Left forelimb (tissue), 1 donor: Measurements from ENCODE around the gene ANKRD37.
"Not testable (repeated sequence)": the region's sequence is repeated elsewhere in the genome, so short reads cannot be mapped to it uniquely, and the experiment has no call there.

Source experiments
- DNase-seq: peaks from one replicate; pipeline ENCODE4 v3.0.0-alpha.2; 2018; ENCODE audit warnings: low spot score

The ANKRD37 gene, protein sequence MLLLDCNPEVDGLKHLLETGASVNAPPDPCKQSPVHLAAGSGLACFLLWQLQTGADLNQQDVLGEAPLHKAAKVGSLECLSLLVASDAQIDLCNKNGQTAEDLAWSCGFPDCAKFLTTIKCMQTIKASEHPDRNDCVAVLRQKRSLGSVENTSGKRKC

DNA sequence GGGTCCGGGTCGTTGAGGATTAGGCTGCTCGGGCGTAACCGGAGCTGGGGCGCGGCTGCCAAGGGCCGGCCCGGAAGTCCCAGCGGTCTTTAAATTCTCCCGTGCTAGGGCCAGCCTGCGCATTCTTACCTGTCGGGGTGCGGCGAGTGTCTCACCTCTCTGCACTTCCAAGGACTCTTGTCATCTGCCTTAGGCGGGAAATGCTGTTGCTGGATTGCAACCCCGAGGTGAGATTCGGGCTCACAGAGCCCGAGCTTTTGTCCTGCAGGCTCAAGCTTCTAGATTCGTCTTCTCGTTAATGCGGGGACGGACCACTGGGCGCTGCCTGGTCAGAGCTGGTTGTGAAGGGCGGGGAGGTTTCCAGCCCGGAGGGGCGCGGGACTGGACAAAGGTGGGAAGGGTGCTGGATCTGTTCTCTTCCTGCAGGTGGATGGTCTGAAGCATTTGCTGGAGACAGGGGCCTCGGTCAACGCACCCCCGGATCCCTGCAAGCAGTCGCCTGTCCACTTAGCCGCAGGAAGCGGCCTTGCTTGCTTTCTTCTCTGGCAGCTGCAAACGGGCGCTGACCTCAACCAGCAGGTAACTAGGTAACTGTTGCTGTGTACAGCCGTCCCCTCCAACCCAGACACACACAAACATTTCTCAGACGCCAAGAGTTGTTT lies at the start of gene ANKRD37:
Gene ANKRD37 (plus strand): TSS at position 118 of the 662 bp plus-strand sequence. CDS start 83 bp downstream, at position 201.
- no peak for DNase-seq

DNA sequence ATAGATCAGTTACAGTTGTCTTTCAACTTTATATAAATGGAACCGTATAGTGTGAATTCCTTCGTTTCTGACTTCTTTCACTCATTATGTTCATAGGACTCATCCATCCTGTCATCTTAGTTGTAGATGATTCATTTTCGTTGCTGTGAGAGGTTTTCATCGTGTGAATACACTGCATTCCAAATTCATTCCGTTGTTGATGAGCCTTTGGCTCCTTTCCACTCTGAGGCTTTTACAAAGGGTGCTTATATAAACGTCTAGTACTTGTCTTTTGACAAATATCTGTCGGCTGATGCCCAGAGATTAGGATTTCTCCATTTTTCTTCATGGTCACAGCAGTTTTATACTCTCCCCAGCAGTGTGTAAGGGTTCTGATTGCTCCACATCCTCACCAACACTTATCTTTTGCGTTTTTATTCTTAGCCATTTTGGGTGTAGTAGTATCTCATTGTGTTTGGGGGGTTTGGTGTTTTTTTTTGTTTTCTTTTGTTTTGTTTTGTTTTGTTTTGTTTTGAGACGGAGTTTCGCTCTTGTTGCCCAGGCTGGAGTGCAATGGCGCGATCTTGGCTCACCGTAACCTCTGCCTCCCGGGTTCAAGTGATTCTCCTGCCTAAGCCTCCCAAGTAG lies 49.6 kb upstream of the ANKRD37 start:
- no peak for DNase-seq

DNA sequence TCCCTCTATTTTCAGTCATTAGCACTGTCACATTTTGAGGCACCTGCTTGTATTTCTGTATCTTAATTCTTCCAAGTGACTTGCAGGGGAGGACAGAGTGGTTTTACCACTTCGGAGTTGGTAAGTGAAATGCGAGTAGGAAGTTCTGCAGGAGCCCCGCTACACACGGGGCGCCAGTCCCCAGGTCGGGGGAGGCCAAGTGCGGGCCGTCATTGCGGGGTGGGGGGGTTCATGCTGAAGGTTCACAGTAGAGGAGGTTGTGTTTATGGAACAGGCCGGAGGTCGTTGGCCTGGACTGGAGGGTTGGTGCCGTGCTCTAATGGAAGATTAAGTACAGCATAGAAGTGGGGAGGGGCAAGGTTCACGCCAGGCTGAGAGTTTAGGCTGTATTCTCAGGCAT lies 45.0 kb upstream of the ANKRD37 start:
- no peak for DNase-seq

DNA sequence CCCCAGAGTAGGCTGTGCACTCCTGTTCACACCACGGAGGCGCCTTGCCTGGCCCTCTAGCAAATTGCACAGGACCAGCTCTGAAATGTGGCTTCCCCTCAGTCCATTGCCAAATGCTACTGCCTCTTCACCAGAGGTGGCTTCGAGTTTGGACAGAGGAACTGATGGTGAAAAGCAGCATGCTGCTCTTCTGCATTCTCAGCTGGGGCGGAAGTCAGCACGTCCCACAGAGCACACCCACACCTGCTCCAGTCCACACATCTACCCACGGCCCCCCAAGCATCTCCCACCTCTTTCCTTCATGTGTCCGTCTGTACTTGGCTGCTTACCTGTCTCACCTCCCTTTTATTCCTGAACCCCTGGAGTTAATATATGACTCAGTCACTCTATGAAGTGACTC lies 44.4 kb upstream of the ANKRD37 start:
- no peak for DNase-seq

DNA sequence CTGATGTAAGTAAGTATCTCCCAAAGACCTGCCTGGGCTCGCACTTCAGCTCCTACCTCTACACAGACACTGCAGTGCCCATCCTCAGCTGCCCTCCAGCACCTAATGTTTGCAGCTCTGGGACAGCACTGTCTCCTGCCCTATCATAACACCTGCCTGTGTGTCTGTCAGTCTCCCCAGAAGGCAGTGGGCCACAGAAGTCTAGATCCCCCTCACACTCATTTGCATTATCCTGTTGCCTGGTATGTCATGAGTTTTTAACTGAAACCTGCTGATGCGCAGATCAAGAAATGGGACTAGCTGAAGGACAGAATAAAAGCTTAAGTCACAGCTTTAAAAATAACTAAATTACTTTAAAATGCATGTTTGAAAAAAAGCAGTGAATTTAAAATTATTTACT lies 43.9 kb upstream of the ANKRD37 start:
- no peak for DNase-seq

DNA sequence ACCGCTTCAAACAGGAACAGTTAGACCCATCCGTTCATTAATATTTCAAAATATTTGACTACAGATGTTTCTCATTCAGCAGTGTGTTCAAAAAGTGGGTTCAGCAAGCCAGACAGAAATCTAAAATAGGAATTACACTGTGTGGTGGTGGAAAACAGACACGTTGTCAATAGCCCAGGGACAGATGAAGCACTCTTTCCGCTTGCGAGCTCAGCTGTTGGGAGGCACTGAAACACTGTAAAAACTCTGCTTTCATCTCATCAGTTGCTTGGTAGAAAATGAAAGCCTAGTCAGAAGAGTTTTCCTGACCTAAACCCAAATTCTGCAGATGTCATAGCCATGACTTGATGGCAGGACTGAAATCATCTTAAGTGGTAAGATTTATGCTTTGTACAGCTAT lies 39.4 kb upstream of the ANKRD37 start:
- no peak for DNase-seq

DNA sequence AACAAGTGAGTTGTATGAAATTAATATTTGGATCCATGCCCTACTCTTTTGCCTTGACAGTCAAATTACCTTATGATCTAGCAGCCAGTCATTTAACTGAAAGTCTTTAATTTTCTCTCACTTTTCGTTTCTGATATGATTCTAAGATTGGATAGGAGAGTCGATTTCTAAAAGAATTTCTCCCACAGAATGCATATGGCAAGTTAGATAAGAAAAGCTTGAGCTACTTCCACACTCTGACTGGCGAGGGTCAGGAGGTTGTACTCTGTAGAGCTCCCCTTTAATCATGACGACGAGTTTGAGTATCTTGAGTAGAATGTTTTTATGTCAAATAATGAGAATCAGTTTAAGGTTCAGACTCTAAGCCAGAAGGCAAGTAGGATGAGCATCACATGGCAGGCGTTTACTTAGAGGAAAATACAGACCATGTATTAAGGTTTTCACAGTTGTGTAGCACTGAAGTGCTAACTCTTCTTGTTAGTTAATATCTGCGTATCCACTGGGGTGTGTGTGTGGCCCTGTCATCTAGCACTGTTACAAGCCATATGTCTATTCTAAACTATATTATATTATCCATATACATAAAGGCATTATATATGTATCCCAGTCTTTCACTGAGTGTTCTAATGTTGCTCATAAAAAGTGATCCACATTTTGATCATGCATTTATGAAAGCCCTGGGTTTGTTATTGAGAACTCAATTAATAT lies 38.8 kb upstream of the ANKRD37 start:
- DNase-seq: no peak

DNA sequence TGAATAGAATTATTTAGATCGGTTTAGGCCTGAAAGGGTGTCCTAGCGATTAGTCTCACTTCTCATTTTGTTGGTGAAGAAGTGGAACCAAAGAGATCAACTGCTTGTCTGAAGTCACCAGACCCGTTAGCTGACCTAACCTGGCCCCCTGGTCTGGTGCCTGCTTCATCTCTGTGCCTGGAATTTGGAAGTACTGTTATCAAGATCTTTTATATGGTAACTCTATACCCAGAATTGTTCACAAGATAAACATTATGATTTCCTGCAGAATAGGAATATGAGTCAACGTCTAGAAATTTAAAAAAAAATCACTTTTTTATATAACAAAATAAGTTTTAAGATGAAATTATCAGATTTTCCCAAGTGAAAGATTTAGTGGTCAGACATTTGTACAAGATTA lies 38.1 kb upstream of the ANKRD37 start:
- no peak for DNase-seq

DNA sequence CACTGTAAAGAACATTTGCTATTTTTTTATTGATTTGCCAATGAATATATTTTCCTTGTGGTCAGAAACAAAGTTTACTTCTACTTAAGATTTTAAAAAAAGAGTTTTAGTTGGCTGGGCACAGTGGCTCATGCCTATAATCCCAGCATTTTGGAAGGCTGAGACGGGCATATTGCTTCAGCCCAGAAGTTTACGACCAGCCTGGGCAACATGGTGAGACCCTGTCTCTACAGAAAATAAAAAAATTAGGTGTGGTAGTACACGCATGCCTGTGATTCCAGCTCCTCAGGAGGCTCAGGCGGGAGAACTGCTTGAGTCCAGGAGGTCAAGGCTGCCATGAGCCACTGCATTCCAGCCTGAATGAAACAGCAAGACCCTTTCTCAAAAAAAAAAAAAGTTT lies 37.7 kb upstream of the ANKRD37 start:
- DNase-seq: no peak

DNA sequence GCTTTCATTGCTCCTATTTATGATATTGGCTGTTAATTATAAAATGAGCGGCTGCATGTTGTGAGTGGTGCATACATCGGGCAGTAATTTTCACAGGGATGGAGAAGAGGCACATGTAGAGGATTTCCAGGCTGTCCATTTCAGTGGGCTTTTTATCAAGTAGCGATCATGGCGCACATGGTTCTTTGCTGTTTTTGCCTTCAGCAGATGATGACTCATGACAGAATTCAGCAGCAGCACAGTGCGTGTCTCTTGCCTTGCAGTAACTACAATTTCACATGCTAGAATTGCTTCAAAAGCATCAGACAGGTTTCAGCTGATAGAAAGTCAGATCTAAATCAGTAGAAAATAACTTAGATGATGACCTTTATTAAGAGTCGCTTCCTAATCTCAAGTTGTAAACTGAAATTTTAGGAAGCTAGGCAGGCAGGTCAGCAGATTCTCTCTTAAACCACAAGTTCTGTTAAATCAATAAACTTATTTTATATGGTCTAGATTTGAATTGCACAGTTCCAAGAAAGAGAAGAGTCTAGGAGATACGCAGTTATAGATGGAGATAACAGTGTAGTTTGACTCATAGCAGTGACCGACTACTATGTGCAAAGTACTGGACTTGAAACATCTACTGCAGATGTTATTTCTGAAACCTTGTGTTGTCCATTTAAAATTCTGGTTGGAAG lies 36.7 kb upstream of the ANKRD37 start:
- DNase-seq: no peak

DNA sequence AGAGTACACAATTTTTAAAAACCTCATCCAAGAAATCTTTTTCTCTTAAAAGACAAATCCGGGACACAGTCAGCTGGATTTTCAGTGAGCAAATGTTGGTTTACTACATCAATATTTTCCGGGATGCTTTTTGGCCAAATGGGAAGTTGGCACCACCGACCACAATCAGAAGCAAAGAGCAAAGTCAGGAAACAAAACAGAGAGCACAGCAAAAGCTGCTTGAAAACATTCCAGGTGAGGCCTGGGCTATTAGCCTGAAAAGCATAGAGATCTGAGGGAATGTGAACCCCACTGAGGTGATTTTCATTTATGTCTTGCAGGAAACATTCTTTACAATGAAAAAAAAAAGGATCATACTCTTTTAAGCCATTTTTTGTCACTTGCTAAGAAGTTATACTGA lies 34.8 kb upstream of the ANKRD37 start:
- no peak for DNase-seq

DNA sequence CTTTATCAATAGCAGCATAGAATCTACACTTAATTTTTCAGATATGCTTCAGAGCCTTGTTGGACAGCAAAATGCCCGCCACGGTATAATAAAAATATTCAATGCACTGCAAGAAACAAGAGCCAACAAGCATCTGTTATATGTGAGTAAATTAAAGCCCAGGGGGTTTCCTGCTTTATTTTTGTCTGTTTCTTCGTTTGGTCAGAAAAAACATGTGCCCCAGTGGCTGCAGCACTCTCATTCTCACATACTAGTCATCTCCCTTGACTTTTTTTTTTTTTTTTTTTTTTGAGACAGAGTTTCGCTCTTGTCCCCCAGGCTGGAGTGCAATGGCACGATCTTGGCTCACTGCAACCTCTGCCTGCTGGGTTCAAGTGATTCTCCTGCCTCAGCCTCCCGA lies 34.1 kb upstream of the ANKRD37 start:
- not testable (repeated sequence) for DNase-seq

DNA sequence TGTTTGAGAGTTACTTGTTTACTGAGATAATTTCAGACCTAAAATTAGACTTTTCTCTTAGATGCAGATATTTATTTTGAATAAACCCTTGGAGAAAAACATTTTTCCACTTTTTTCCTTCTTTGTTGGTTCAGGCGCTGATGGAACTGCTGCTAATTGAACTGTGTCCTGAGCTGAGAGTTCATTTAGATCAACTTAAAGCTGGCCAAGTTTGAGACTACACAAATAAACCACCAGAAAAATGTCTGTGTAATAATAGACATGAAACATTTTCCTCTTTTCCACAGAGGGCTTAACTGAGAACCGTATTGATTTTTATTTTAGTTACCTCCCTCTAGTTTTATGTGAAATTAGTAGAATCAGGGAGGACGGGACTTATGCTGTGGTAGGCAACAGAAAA lies 33.4 kb upstream of the ANKRD37 start:
- DNase-seq: no peak

DNA sequence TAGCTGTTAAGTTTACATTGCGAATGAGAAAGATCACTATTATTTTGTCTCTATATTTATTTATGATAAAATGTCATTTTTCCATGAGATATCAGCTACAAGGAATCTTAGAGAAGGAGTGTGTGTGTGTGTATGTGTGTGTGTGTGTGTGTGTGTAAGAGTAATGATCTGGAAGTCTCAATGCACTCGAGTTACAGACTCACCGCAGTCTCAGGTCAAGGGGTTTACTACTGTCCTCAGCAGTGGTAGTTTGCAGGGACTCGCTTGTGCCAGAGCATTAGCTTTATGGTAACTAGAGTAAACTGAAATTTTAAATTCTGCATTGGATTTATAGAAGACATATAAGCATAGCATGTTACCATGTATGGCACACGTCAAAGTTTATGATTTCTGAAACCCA lies 31.8 kb upstream of the ANKRD37 start:
- no peak for DNase-seq

DNA sequence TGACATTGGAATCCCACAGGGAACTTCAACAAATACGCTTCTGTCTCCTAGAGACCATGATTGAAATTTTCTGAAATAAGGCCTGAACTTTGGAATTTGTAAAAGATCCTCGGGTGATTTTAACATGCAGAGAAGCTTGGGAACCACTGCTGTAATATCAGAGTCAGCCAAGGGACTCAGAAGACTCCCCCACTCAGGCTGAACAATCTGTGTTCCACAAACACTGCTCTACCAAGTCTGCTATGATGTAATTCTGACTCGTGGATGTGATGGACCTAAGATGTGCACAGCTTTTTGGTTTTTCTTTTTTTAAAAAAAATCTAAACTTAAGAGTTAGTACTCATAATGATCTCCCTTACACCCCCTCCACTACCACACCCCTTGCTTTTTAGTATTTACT lies 26.9 kb upstream of the ANKRD37 start:
- DNase-seq: no peak

DNA sequence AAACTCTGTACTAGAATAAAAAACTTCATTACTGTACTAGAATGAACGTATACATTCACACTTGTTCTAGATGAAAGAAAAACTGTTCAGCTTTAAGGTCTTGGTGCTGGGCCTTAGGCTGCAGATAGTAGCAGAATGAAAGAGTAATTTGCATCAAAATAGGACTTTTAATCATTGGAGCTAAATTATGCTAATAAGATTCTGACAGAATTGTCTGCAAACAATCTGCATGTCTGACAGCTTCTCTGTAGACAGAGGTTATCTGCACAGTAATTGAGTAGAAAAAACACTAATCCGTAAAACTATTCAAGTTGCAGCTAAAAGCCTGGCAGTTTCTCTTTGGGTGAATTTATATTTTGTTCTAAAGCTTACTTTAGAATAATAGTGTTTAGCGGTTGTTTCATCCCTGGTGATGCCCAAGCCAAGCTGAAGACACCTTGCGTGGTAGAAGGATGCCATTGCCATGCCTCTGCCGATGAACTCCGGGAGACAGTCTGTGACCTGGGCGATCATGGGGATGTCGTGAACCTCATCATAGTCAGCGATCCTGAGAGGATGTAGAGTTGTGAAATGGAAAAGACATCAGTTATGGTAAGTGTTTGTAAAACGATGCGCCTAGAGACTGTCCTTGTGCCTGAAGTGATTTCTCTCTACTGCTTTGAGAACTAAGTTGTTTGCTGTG lies 26.2 kb upstream of the ANKRD37 start:
- DNase-seq: no peak

DNA sequence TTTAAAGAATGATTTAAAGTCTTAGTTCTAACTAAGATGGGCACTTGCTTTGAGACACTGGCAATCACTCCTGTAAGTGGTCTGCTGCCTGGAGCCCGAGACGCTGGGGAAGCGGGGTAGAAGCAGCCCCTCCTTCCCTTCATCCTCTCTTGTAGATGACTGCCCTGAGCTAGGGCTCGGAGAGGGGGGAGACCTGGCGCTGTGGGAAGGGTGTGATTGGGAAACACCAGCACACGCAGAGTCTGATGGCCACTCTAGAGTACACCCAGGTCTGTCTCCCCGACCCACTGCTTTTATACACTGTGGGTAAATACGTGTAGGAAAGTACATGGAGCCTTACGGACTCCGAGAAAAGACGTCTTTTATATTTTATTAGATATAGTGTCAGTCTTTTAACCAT lies 24.9 kb upstream of the ANKRD37 start:
- DNase-seq: no peak

DNA sequence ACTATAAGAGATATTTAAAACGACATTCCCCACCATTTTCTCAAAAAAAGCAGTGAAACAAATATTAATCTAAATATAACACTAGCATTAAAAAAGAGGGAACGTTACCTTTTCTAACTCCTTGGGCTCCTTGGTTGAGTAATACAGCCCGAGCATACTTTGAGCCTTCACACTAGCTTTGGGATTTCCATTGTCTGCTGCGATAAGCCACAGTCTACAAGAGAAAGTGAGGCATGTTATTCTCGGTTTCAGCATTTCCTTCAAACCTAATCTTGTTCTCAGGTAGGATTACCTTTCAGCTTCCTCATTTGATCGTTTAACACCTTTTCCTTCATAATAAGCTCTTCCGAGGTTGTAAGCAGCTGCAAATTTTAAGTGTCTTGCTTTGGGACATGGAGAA lies 22.6 kb upstream of the ANKRD37 start:
- DNase-seq: no peak

DNA sequence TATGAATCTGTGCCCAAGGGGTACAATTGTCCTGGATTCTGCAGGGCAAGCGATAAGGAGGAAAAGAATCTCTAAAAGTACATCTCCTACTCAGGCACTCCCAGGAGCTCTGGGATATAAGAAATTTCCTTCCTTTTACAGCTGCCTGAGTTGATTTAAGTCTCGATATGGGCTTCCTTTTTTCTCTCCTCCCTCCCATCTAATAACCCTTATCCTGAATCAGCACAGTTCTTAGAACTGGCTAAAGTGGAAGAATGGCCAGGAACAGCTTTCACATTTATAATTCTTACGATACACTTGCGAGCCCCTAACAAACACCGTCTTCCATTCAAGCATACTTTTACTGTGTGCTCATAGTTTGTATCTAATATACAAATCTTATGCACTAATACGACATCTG lies 22.1 kb upstream of the ANKRD37 start:
- DNase-seq: no peak

DNA sequence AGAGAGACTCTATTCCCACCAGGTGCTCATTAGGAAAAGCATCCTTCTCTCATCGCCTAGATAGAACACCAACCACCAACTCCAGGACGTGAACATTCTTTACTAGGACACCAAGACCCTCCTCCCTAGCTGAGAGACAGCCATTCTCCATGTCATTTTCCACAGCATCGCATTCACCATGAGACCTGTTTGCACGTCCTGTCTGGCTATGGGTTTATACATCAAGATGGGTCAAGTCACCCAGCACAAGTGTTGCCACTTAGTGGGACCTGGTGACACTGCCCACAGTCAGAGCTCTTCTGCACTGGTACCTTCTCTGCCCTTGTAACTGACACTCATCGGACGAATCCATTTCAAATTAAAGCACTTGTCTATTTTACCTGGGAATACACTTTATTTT lies 18.4 kb upstream of the ANKRD37 start:
- DNase-seq: no peak

DNA sequence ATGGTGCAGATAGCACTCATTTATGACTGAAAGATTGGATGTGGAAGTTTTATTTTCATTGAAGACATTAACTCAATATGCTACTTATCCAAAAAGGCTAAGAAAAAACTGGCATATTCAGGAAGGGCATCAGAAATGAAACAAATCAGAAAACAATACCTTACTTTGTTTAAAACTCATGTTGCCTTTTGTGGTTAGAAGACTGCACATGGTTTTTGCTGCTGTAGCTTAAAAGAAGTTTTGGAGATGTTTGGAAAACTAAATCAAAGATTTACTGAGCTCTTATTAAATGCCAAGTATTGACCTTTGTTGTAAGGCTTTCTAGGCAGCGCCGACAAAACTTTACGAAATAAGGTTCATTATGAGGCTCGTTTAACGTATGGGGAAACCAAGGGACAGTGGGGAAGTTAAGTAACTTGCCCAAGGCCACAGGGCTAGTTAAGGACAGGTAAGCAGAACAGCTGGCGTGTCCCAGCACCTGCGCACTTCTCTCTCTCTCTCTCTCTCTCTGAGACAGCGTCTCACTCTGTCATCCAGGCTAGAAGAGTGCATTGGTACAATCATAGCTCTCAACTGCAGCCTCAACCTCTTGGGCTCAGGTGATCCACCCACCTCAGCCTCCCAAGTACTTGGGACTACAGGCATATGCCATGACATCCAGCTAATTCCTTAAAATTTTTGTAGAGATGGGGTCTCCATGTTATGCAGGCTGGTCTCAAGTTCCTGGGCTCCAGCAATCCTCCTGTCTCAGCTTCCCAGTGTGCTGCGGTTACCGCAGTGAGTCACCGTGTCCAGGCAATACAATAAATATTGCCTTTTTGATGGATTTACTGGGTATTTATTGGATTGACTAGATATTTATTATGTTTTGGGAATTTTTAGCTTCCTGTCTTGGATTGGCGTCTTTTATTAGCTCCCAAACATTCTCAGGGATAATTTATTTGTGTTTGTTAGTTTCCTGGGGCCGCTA lies 17.0 kb upstream of the ANKRD37 start:
- DNase-seq: no peak
